RWPE2 (cell line): ENCODE results near the gene MUC13.

ENCODE experiments used
- ATAC-seq: fragments of 200-7000 bp; cut with Tn5 transposase; 3 replicates; pipeline ENCODE4 v1.9.1; 2021; ENCODE audit warnings: low read depth
- DNase-seq: peaks from one replicate; pipeline ENCODE4 v3.0.0-alpha.2; 2020; ENCODE audit warnings: low spot score
- H3K27ac ChIP-seq: fragments of 450-650 bp; 2 replicates; pipeline ENCODE4 v1.5.1; 2017; ENCODE audit warnings: mild to moderate bottlenecking; ENCODE audit not compliant: poor library complexity, severe bottlenecking
- H3K27me3 ChIP-seq: fragments of 250-450 bp; sonication (Bioruptor Pico); 2 replicates; pipeline ENCODE4 v1.5.1; 2021; ENCODE audit warnings: mild to moderate bottlenecking, moderate library complexity; ENCODE audit not compliant: insufficient read depth, poor library complexity, severe bottlenecking
- H3K36me3 ChIP-seq: fragments of 250-450 bp; sonication (Bioruptor Pico); 2 replicates; pipeline ENCODE4 v1.5.1; 2020; ENCODE audit warnings: low read depth, mild to moderate bottlenecking, moderate library complexity
- H3K4me1 ChIP-seq: fragments of 250-450 bp; sonication (Bioruptor Pico); 2 replicates; pipeline ENCODE4 v1.5.1; 2021; ENCODE audit warnings: mild to moderate bottlenecking, moderate library complexity; ENCODE audit not compliant: insufficient read depth, poor library complexity, severe bottlenecking
- H3K4me3 ChIP-seq: fragments of 250-450 bp; sonication (Bioruptor Pico); 2 replicates; pipeline ENCODE4 v1.5.1; 2021; ENCODE audit warnings: mild to moderate bottlenecking, moderate library complexity; ENCODE audit not compliant: severe bottlenecking
- H3K9me3 ChIP-seq: fragments of 250-450 bp; sonication (Bioruptor Pico); 2 replicates; pipeline ENCODE4 v1.5.1; 2021; ENCODE audit warnings: mild to moderate bottlenecking, moderate library complexity; ENCODE audit not compliant: severe bottlenecking
- CTCF ChIP-seq: fragments of 450-650 bp; IDR thresholded peaks from one replicate; pipeline ENCODE4 v1.5.1; 2017; ENCODE audit warnings: mild to moderate bottlenecking, moderate library complexity; ENCODE audit not compliant: poor library complexity, severe bottlenecking

The MUC13 gene

GRCh38 chr3:124920718-124921117 lies 13.8 kb downstream of the MUC13 start:
- Histone ChIP-seq H3K9me3 (no peaks in the 10 kb centered on the region), H3K27ac (no peak overlapping the region), H3K36me3 (no peaks in the 10 kb centered on the region), H3K27me3 (no peaks in the 10 kb centered on the region), H3K4me1 (no peaks in the 10 kb centered on the region), H3K4me3 (no peak overlapping the region)
- no peak for TF ChIP-seq CTCF
- ATAC-seq, result no peak
- DNase-seq, result no peak

- H3K4me1 ChIP-seq, result no peaks in the 10 kb centered on the region
- no peak for DNase-seq
Measured at GRCh38 chr3:124919756-124920155, 14.8 kb downstream of the MUC13 start.

GRCh38 chr3:124918524-124918923 lies 16.0 kb downstream of the MUC13 start:
- Histone ChIP-seq H3K9me3 (no peaks in the 10 kb centered on the region), H3K4me1 (no peaks in the 10 kb centered on the region), H3K4me3 (no peak overlapping the region), H3K27ac (no peak overlapping the region), H3K27me3 (no peaks in the 10 kb centered on the region), H3K36me3 (no peaks in the 10 kb centered on the region)
- DNase-seq, result no peak
- no peak for ATAC-seq
- no peak for TF ChIP-seq CTCF

More at GRCh38 chr3:124919756-124920155, 14.8 kb downstream of the MUC13 start:
- Histone ChIP-seq H3K9me3 (no peaks in the 10 kb centered on the region), H3K4me3 (no peak overlapping the region), H3K27me3 (no peaks in the 10 kb centered on the region), H3K27ac (no peak overlapping the region), H3K36me3 (no peaks in the 10 kb centered on the region)
- no peak for TF ChIP-seq CTCF
- ATAC-seq, result no peak

- DNase-seq, result no peak
- H3K4me1 ChIP-seq, result no peaks in the 10 kb centered on the region
Measured at GRCh38 chr3:124916837-124917409, 17.6 kb downstream of the MUC13 start.

More at GRCh38 chr3:124916837-124917409, 17.6 kb downstream of the MUC13 start:
- TF ChIP-seq CTCF, result no peak
- no peak for ATAC-seq
- no peaks in the 10 kb centered on the region for H3K36me3 ChIP-seq
- no peak overlapping the region for H3K27ac ChIP-seq
- H3K27me3 ChIP-seq, result no peaks in the 10 kb centered on the region
- no peaks in the 10 kb centered on the region for H3K9me3 ChIP-seq
- no peak overlapping the region for H3K4me3 ChIP-seq
